SU-DHL-6 (cell line): ENCODE data around the gene IFITM1.

ENCODE experiments used
- CTCF ChIP-seq: fragments of 200-600 bp; sonication (generic); IDR thresholded peaks from one replicate; pipeline ENCODE4 v1.5.1; 2017; ENCODE audit warnings: antibody characterized with exemption, mild to moderate bottlenecking, low read length, moderate library complexity; ENCODE audit not compliant: insufficient read depth, poor library complexity, severe bottlenecking
- EZH2phosphoT487 ChIP-seq: fragments of 200-600 bp; sonication (generic), shearing (Covaris generic); conservative IDR thresholded peaks from 2 replicates; pipeline ENCODE4 v1.6.1; 2018; ENCODE audit warnings: mild to moderate bottlenecking, antibody characterized with exemption, low read length, moderate library complexity, mixed read lengths

- TF ChIP-seq CTCF (no peak), EZH2phosphoT487 (no peak)
Observed at GRCh38 chr11:328012-328411, 14.2 kb downstream of the IFITM1 start.
